T-helper 1 cell treated with Interleukin-12 subunit alpha and Interleukin-12 subunit beta and Interleukin-4 antibody, amounts not matched to agents 30 μg/mL and 1 μg/mL, for 36 hours (primary cell): ENCODE data around the gene ANO9.
"Not testable (repeated sequence)": the region's sequence is repeated elsewhere in the genome, so short reads cannot be mapped to it uniquely, and the experiment has no call there.

Experiments
- H3K27ac Mint-ChIP-seq: one replicate; pipeline ENCODE4 v1.8.0; 2021; ENCODE audit warnings: mild to moderate bottlenecking, mixed read lengths
- H3K27me3 Mint-ChIP-seq: one replicate; pipeline ENCODE4 v1.8.0; 2021; ENCODE audit warnings: low read depth, mixed read lengths
- H3K36me3 Mint-ChIP-seq: one replicate; pipeline ENCODE4 v1.8.0; 2021; ENCODE audit warnings: low read depth, mixed read lengths
- H3K4me1 Mint-ChIP-seq: one replicate; pipeline ENCODE4 v1.8.0; 2021; ENCODE audit warnings: low read depth, mixed read lengths
- H3K4me3 Mint-ChIP-seq: one replicate; pipeline ENCODE4 v1.8.0; 2021; ENCODE audit warnings: mild to moderate bottlenecking, moderate library complexity, mixed read lengths
- H3K9me3 Mint-ChIP-seq: one replicate; pipeline ENCODE4 v1.8.0; 2021; ENCODE audit warnings: mixed read lengths

The ANO9 gene

GRCh38 chr11:438101-438844, 3.5 kb downstream of the ANO9 start:
- no peak overlapping the region for H3K4me3 Mint-ChIP-seq
- H3K27ac Mint-ChIP-seq = no peak overlapping the region
- H3K9me3 Mint-ChIP-seq = no peaks in the 10 kb centered on the region
- H3K27me3 Mint-ChIP-seq = no peaks in the 10 kb centered on the region
- H3K4me1 Mint-ChIP-seq = peaks cover 22% of the 10 kb centered on the region
- peaks cover 2% of the 10 kb centered on the region for H3K36me3 Mint-ChIP-seq

- no peaks in the 10 kb centered on the region for H3K9me3 Mint-ChIP-seq
- peaks cover 22% of the 10 kb centered on the region for H3K4me1 Mint-ChIP-seq
- H3K27ac Mint-ChIP-seq = no peak overlapping the region
Measured at GRCh38 chr11:437228-437870, 4.5 kb downstream of the ANO9 start.

GRCh38 chr11:434999-435740, 6.6 kb downstream of the ANO9 start:
- peaks cover 18% of the 10 kb centered on the region for H3K4me1 Mint-ChIP-seq
- not testable (repeated sequence) for H3K4me3 Mint-ChIP-seq, H3K36me3 Mint-ChIP-seq, H3K27ac Mint-ChIP-seq, H3K9me3 Mint-ChIP-seq, H3K27me3 Mint-ChIP-seq

More at GRCh38 chr11:437228-437870, 4.5 kb downstream of the ANO9 start:
- H3K4me3 Mint-ChIP-seq = no peak overlapping the region
- peaks cover 2% of the 10 kb centered on the region for H3K36me3 Mint-ChIP-seq
- no peaks in the 10 kb centered on the region for H3K27me3 Mint-ChIP-seq

GRCh38 chr11:434496-434895, 7.3 kb downstream of the ANO9 start:
- Mint-ChIP-seq H3K4me3 (no peak overlapping the region), H3K36me3 (no peaks in the 10 kb centered on the region), H3K4me1 (peaks cover 13% of the 10 kb centered on the region), H3K27ac (no peak overlapping the region), H3K27me3 (no peaks in the 10 kb centered on the region), H3K9me3 (no peaks in the 10 kb centered on the region)

- Mint-ChIP-seq H3K9me3 (no peaks in the 10 kb centered on the region), H3K27ac (no peak overlapping the region), H3K4me3 (no peak overlapping the region), H3K36me3 (peaks cover 3% of the 10 kb centered on the region), H3K27me3 (no peaks in the 10 kb centered on the region), H3K4me1 (peaks cover 10% of the 10 kb centered on the region)
Measured at GRCh38 chr11:433641-434040, 8.2 kb downstream of the ANO9 start.

GRCh38 chr11:433111-433510, 8.7 kb downstream of the ANO9 start:
- peaks cover 3% of the 10 kb centered on the region for H3K36me3 Mint-ChIP-seq
- H3K4me1 Mint-ChIP-seq = peaks cover 8% of the 10 kb centered on the region
- H3K27me3 Mint-ChIP-seq = no peaks in the 10 kb centered on the region
- H3K4me3 Mint-ChIP-seq = no peak overlapping the region
- H3K27ac Mint-ChIP-seq = no peak overlapping the region
- no peaks in the 10 kb centered on the region for H3K9me3 Mint-ChIP-seq

GRCh38 chr11:432501-433100, 9.2 kb downstream of the ANO9 start:
- no peaks in the 10 kb centered on the region for H3K9me3 Mint-ChIP-seq
- H3K36me3 Mint-ChIP-seq = peaks cover 4% of the 10 kb centered on the region
- no peak overlapping the region for H3K27ac Mint-ChIP-seq
- peaks cover 8% of the 10 kb centered on the region for H3K4me1 Mint-ChIP-seq
- H3K27me3 Mint-ChIP-seq = no peaks in the 10 kb centered on the region
- H3K4me3 Mint-ChIP-seq = no peak overlapping the region

- peaks cover 3% of the 10 kb centered on the region for H3K4me1 Mint-ChIP-seq
- no peaks in the 10 kb centered on the region for H3K9me3 Mint-ChIP-seq
- H3K36me3 Mint-ChIP-seq = peaks cover 5% of the 10 kb centered on the region
- H3K27ac Mint-ChIP-seq = no peak overlapping the region
- H3K27me3 Mint-ChIP-seq = no peaks in the 10 kb centered on the region
- H3K4me3 Mint-ChIP-seq = no peak overlapping the region
Measured at GRCh38 chr11:431921-432320, 9.9 kb downstream of the ANO9 start.

- H3K4me1 Mint-ChIP-seq = no peaks in the 10 kb centered on the region
- H3K4me3 Mint-ChIP-seq = no peak overlapping the region
- no peak overlapping the region for H3K27ac Mint-ChIP-seq
- H3K9me3 Mint-ChIP-seq = no peaks in the 10 kb centered on the region
- no peaks in the 10 kb centered on the region for H3K27me3 Mint-ChIP-seq
- peaks cover 8% of the 10 kb centered on the region for H3K36me3 Mint-ChIP-seq
Measured at GRCh38 chr11:429931-430456, 11.8 kb downstream of the ANO9 start.

GRCh38 chr11:429391-429790, 12.4 kb downstream of the ANO9 start:
- no peaks in the 10 kb centered on the region for H3K27me3 Mint-ChIP-seq

GRCh38 chr11:428295-428694, 13.5 kb downstream of the ANO9 start:
- H3K4me1 Mint-ChIP-seq = no peaks in the 10 kb centered on the region
- no peaks in the 10 kb centered on the region for H3K9me3 Mint-ChIP-seq
- no peak overlapping the region for H3K27ac Mint-ChIP-seq
- peaks cover 16% of the 10 kb centered on the region for H3K36me3 Mint-ChIP-seq
- no peak overlapping the region for H3K4me3 Mint-ChIP-seq
- H3K27me3 Mint-ChIP-seq = no peaks in the 10 kb centered on the region

More at GRCh38 chr11:429391-429790, 12.4 kb downstream of the ANO9 start:
- Mint-ChIP-seq H3K4me3 (no peak overlapping the region), H3K27ac (no peak overlapping the region), H3K9me3 (no peaks in the 10 kb centered on the region), H3K4me1 (no peaks in the 10 kb centered on the region), H3K36me3 (peaks cover 12% of the 10 kb centered on the region)

GRCh38 chr11:426851-427250, 15.0 kb downstream of the ANO9 start:
- no peaks in the 10 kb centered on the region for H3K27me3 Mint-ChIP-seq
- no peak overlapping the region for H3K4me3 Mint-ChIP-seq
- H3K36me3 Mint-ChIP-seq = peaks cover 20% of the 10 kb centered on the region
- H3K9me3 Mint-ChIP-seq = no peaks in the 10 kb centered on the region
- H3K27ac Mint-ChIP-seq = no peak overlapping the region
- H3K4me1 Mint-ChIP-seq = no peaks in the 10 kb centered on the region

- Mint-ChIP-seq H3K9me3 (no peaks in the 10 kb centered on the region), H3K4me1 (no peaks in the 10 kb centered on the region), H3K36me3 (peaks cover 20% of the 10 kb centered on the region), H3K27me3 (no peaks in the 10 kb centered on the region), H3K4me3 (no peak overlapping the region), H3K27ac (no peak overlapping the region)
Measured at GRCh38 chr11:425301-425700, 16.5 kb downstream of the ANO9 start.

- not testable (repeated sequence) for H3K9me3 Mint-ChIP-seq, H3K4me1 Mint-ChIP-seq, H3K27ac Mint-ChIP-seq, H3K27me3 Mint-ChIP-seq, H3K4me3 Mint-ChIP-seq
- H3K36me3 Mint-ChIP-seq = peaks cover 20% of the 10 kb centered on the region
Measured at GRCh38 chr11:424766-425165, 17.0 kb downstream of the ANO9 start.
